BLaER1 treated with 17β-estradiol and CSF1 and Interleukin-3, amounts not matched to agents 10 nM and 100 nM (cell line): Measurements from ENCODE around the gene USP11.

Experiments
- H3K27ac ChIP-seq, 11 experiments: shearing (Covaris generic); formaldehyde crosslinking; 2 replicates each; pipeline ENCODE4 v1.8.1; 2022
- H3K27me3 ChIP-seq, 11 experiments: shearing (Covaris generic); formaldehyde crosslinking; 2 replicates each; pipeline ENCODE4 v1.8.1; 2022
- H3K36me3 ChIP-seq, 11 experiments: shearing (Covaris generic); formaldehyde crosslinking; 2 replicates each; pipeline ENCODE4 v1.8.1; 2022
- H3K4me1 ChIP-seq, 10 experiments: shearing (Covaris generic); formaldehyde crosslinking; 2 replicates each; pipeline ENCODE4 v1.8.1; 2022
- H3K4me2 ChIP-seq, 11 experiments: shearing (Covaris generic); formaldehyde crosslinking; 2 replicates each; pipeline ENCODE4 v1.8.1; 2022
- H3K4me3 ChIP-seq, 10 experiments: shearing (Covaris generic); formaldehyde crosslinking; 2 replicates each; pipeline ENCODE4 v1.8.1; 2022
- H3K9ac ChIP-seq, 11 experiments: shearing (Covaris generic); formaldehyde crosslinking; 2 replicates each; pipeline ENCODE4 v1.8.1; 2022
- H3K9me3 ChIP-seq, 11 experiments: shearing (Covaris generic); formaldehyde crosslinking; replicated peaks in 1 of 11; 2 replicates each; pipeline ENCODE4 v1.8.1; 2022
- H4K20me1 ChIP-seq, 11 experiments: shearing (Covaris generic); formaldehyde crosslinking; 2 replicates each; pipeline ENCODE4 v1.8.1; 2022
- Cebpa-rat ChIP-seq, 11 experiments: shearing (Covaris generic); IDR thresholded peaks; 2 replicates each; pipeline ENCODE4 v1.8.1; 2022

USP11 gene

DNA sequence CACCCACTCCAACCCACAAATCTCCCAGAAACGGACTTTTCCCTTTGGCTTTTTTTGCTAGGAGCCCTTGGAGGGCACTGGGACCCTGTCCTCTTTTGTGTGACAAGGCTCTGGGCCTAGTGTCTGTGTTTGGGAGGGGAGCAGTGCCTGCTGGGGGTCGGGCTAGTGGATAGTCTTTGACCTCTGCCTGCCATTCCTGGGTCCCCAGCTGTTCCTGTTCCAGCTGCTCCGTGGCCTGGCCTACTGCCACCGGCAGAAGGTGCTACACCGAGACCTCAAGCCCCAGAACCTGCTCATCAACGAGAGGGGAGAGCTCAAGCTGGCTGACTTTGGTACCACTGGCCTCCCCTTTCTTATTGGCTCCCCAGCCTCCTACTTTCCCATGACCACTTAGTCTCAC, 6.7 kb upstream of the USP11 start:
- TF ChIP-seq Cebpa-rat (IDR thresholded peaks at IDR 0.05), result no peak

DNA sequence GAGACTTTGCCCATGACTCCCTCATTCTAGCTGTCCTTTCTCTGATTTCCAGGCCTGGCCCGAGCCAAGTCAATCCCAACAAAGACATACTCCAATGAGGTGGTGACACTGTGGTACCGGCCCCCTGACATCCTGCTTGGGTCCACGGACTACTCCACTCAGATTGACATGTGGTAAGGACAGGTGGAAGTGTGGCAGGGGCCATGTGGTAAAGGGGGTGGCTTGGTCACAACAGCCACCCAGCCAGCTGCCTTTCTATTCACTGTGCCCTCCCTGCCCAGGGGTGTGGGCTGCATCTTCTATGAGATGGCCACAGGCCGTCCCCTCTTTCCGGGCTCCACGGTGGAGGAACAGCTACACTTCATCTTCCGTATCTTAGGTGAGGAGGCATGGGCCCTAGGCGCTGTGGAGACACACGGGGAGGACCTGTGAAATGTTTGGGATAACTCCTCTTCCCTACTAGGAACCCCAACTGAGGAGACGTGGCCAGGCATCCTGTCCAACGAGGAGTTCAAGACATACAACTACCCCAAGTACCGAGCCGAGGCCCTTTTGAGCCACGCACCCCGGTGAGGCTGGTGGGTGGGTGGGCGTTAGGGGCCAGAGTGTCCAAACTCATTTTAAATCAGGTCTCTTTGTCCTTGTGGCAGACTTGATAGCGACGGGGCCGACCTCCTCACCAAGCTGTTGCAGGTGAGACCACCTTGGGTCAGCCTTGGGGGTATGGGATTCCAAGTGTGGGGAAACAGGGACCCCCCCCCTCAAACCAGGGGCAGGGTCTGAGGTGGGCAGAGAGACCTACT, 6.1 kb upstream of the USP11 start:
- H3K4me2 ChIP-seq, result no peak overlapping the region
- no peak overlapping the region for H3K4me3 ChIP-seq
- H3K36me3 ChIP-seq, result peaks cover 58 to 91% (median 82%) of the 10 kb centered on the region in 11 experiments
- TF ChIP-seq Cebpa-rat (IDR thresholded peaks at IDR 0.05), result no peak
- peaks cover under 1 to 9% (median 3%) of the 10 kb centered on the region in 10 experiments; a peak in 10 of 20 replicates for H3K4me1 ChIP-seq
- H3K9me3 ChIP-seq, result no peaks in the 10 kb centered on the region
- peaks cover 17 to 75% (median 56%) of the 10 kb centered on the region in 11 experiments; a peak in 21 of 22 replicates for H4K20me1 ChIP-seq
- H3K9ac ChIP-seq, result no peak overlapping the region
- H3K27ac ChIP-seq, result no peak overlapping the region
- H3K27me3 ChIP-seq, result peaks cover 0 to 71% (median 19%) of the 10 kb centered on the region in 11 experiments; a peak in 19 of 22 replicates

More for the DNA sequence above, 6.7 kb upstream of the USP11 start:
- peaks cover 23 to 82% (median 62%) of the 10 kb centered on the region in 11 experiments; a peak in 21 of 22 replicates for H4K20me1 ChIP-seq
- peaks cover 5 to 12% (median 8%) of the 10 kb centered on the region in 10 experiments; a peak in 19 of 20 replicates for H3K4me1 ChIP-seq
- H3K4me2 ChIP-seq, result no peak overlapping the region
- H3K27me3 ChIP-seq, result peaks cover 0 to 69% (median 12%) of the 10 kb centered on the region in 11 experiments; a peak in 16 of 22 replicates
- no peaks in the 10 kb centered on the region for H3K9me3 ChIP-seq
- H3K9ac ChIP-seq, result no peak overlapping the region
- H3K4me3 ChIP-seq, result no peak overlapping the region
- no peak overlapping the region for H3K27ac ChIP-seq
- peaks cover 58 to 95% (median 86%) of the 10 kb centered on the region in 11 experiments for H3K36me3 ChIP-seq

- no peak for TF ChIP-seq Cebpa-rat (IDR thresholded peaks at IDR 0.05)
- Histone ChIP-seq H3K4me2 (no peak overlapping the region), H3K4me1 (peaks cover 0 to 10% (median 3%) of the 10 kb centered on the region in 10 experiments; a peak in 11 of 20 replicates), H3K36me3 (peaks cover 58 to 86% (median 77%) of the 10 kb centered on the region in 11 experiments), H3K4me3 (no peak overlapping the region), H3K9ac (no peak overlapping the region), H4K20me1 (peaks cover 11 to 70% (median 50%) of the 10 kb centered on the region in 11 experiments; a peak in 21 of 22 replicates), H3K27ac (no peak overlapping the region), H3K27me3 (peaks cover 1 to 71% (median 24%) of the 10 kb centered on the region in 11 experiments), H3K9me3 (no peaks in the 10 kb centered on the region)
Measured at GRCh38 chrX:47227334-47227583, 5.5 kb upstream of the USP11 start.

GRCh38 chrX:47228550-47229270, 4.1 kb upstream of the USP11 start:
- H3K4me2 ChIP-seq, result no peak overlapping the region
- peaks cover 50 to 74% (median 67%) of the 10 kb centered on the region in 11 experiments for H3K36me3 ChIP-seq
- H3K4me3 ChIP-seq, result no peak overlapping the region
- no peak overlapping the region for H3K27ac ChIP-seq
- H3K4me1 ChIP-seq, result peaks cover 0 to 14% (median 7%) of the 10 kb centered on the region in 10 experiments; a peak in 13 of 20 replicates
- H4K20me1 ChIP-seq, result peaks cover 1 to 57% (median 38%) of the 10 kb centered on the region in 11 experiments; a peak in 21 of 22 replicates
- no peak overlapping the region for H3K9ac ChIP-seq
- H3K9me3 ChIP-seq, result peaks cover 0 to 12% (median 9%) of the 10 kb centered on the region in 11 experiments; a peak in 11 of 22 replicates
- TF ChIP-seq Cebpa-rat (IDR thresholded peaks at IDR 0.05), result no peak
- H3K27me3 ChIP-seq, result peaks cover 16 to 82% (median 39%) of the 10 kb centered on the region in 11 experiments

GRCh38 chrX:47229427-47229826, 3.4 kb upstream of the USP11 start:
- H3K36me3 ChIP-seq, result peaks cover 43 to 67% (median 60%) of the 10 kb centered on the region in 11 experiments
- H3K4me3 ChIP-seq, result no peak overlapping the region
- no peak overlapping the region for H3K9ac ChIP-seq
- H3K4me2 ChIP-seq, result no peak overlapping the region
- H3K27me3 ChIP-seq, result peaks cover 23 to 83% (median 46%) of the 10 kb centered on the region in 11 experiments
- peaks cover 0 to 50% (median 31%) of the 10 kb centered on the region in 11 experiments; a peak in 18 of 22 replicates for H4K20me1 ChIP-seq
- peaks cover 0 to 15% (median 7%) of the 10 kb centered on the region in 10 experiments; a peak in 13 of 20 replicates for H3K4me1 ChIP-seq
- TF ChIP-seq Cebpa-rat (IDR thresholded peaks at IDR 0.05), result no peak
- peaks cover 0 to 12% (median 11%) of the 10 kb centered on the region in 11 experiments; a peak in 11 of 22 replicates for H3K9me3 ChIP-seq
- no peak overlapping the region for H3K27ac ChIP-seq

- TF ChIP-seq Cebpa-rat (IDR thresholded peaks at IDR 0.05), result no peak
- Histone ChIP-seq H3K27ac (no peak overlapping the region), H3K9me3 (peaks cover 0 to 12% (median 11%) of the 10 kb centered on the region in 11 experiments; a peak in 11 of 22 replicates)
Measured at GRCh38 chrX:47230136-47230868, 2.5 kb upstream of the USP11 start.

GRCh38 chrX:47231167-47231566, 1.6 kb upstream of the USP11 start:
- Histone ChIP-seq H4K20me1 (peaks cover 0 to 32% (median 19%) of the 10 kb centered on the region in 11 experiments; a peak in 18 of 22 replicates), H3K36me3 (peaks cover 26 to 49% (median 42%) of the 10 kb centered on the region in 11 experiments), H3K9ac (no peak overlapping the region), H3K4me2 (0 out of 22 replicates have a peak overlapping the region, but pooled peaks of 1 of the 11 experiments have one; percentile 58), H3K9me3 (peaks cover 0 to 12% (median 11%) of the 10 kb centered on the region in 11 experiments; a peak in 11 of 22 replicates), H3K27ac (0 out of 22 replicates have a peak overlapping the region, but pooled peaks of 1 of the 11 experiments have one; percentile 88), H3K4me1 (peaks cover 0 to 24% (median 7%) of the 10 kb centered on the region in 10 experiments; a peak in 13 of 20 replicates), H3K4me3 (no peak overlapping the region), H3K27me3 (peaks cover 40 to 85% (median 62%) of the 10 kb centered on the region in 11 experiments)
- TF ChIP-seq Cebpa-rat (IDR thresholded peaks at IDR 0.05), result no peak

More at GRCh38 chrX:47230136-47230868, 2.5 kb upstream of the USP11 start:
- Histone ChIP-seq H3K9ac (no peak overlapping the region), H3K4me3 (no peak overlapping the region), H3K36me3 (peaks cover 34 to 58% (median 51%) of the 10 kb centered on the region in 11 experiments), H3K27me3 (peaks cover 32 to 85% (median 54%) of the 10 kb centered on the region in 11 experiments), H3K4me2 (no peak overlapping the region), H3K4me1 (peaks cover 0 to 23% (median 7%) of the 10 kb centered on the region in 10 experiments; a peak in 13 of 20 replicates), H4K20me1 (peaks cover 0 to 41% (median 26%) of the 10 kb centered on the region in 11 experiments; a peak in 18 of 22 replicates)
